ENCODE measurements around the gene CELA3A.
A peak's percentile ranks its signal among the peaks of the same experiment; 100 is the strongest.
"Not testable (repeated sequence)": the region's sequence is repeated elsewhere in the genome, so short reads cannot be mapped to it uniquely, and the experiment has no call there.

Gene CELA3A

DNA sequence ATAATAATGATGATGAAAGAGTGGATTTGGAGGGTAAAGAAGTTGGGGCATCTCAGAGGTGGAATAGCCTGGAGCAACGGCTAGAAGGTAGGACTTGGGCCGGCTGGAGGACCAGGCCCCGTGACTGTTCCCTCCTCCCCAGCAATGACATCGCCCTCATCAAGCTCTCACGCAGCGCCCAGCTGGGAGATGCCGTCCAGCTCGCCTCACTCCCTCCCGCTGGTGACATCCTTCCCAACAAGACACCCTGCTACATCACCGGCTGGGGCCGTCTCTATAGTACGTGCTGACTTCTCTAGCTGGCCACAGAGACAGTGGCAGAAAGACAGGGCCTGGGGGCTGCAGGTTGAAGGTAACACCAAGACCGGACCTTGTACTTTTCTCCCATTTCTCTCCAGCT, 5.3 kb downstream of the CELA3A start:
- not testable (repeated sequence) for H3K27me3 ChIP-seq (ENCODE audit: control insufficient read depth, insufficient read depth, low read length)

DNA sequence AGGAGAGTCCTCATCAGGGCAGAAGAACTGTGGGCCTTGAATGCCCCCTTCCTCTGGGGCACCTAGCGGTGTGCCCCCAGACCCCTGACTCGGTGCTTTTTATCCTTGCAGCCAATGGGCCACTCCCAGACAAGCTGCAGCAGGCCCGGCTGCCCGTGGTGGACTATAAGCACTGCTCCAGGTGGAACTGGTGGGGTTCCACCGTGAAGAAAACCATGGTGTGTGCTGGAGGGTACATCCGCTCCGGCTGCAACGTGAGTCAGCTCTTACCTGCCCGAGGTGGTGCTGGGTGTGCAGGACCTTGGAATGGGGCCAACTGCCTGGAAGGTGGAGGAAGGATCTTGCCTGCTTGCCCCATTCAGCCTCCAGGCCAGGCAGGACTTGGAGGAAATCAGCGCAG, 5.8 kb downstream of the CELA3A start:
- H3K27me3 ChIP-seq (ENCODE audit: control insufficient read depth, insufficient read depth, low read length); H3K9ac ChIP-seq (ENCODE audit: low read length); H3K4me1 ChIP-seq (ENCODE audit: control insufficient read depth, insufficient read depth, low read length); H3K4me3 ChIP-seq (ENCODE audit: low read length); H3K9me3 ChIP-seq (ENCODE audit: control insufficient read depth, low read length); H3K36me3 ChIP-seq (ENCODE audit: control insufficient read depth, insufficient read depth, low read length): not testable (repeated sequence)

More for the DNA sequence above, 5.3 kb downstream of the CELA3A start:
- not testable (repeated sequence) for H3K9me3 ChIP-seq (ENCODE audit: control insufficient read depth, low read length); H3K4me1 ChIP-seq (ENCODE audit: control insufficient read depth, insufficient read depth, low read length); H3K36me3 ChIP-seq (ENCODE audit: control insufficient read depth, insufficient read depth, low read length); H3K9ac ChIP-seq (ENCODE audit: low read length); H3K4me3 ChIP-seq (ENCODE audit: low read length)

DNA sequence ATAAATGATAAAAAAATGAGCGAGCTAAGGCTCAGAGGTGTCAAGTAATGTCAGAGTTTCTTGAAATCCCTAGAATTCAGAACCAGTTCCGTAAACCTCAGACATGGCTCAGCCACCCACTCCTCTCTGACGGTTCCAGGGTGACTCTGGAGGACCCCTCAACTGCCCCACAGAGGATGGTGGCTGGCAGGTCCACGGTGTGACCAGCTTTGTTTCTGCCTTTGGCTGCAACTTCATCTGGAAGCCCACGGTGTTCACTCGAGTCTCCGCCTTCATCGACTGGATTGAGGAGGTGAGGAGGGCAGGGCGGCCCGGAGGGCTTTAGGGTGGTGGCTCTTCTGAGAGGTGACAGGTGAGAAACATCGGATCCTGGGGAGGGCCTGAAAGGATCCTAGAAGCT, 8.1 kb downstream of the CELA3A start:
- H3K36me3 ChIP-seq (ENCODE audit: control insufficient read depth, insufficient read depth, low read length); H3K9ac ChIP-seq (ENCODE audit: low read length); H3K4me3 ChIP-seq (ENCODE audit: low read length); H3K4me1 ChIP-seq (ENCODE audit: control insufficient read depth, insufficient read depth, low read length); H3K27me3 ChIP-seq (ENCODE audit: control insufficient read depth, insufficient read depth, low read length); H3K9me3 ChIP-seq (ENCODE audit: control insufficient read depth, low read length): not testable (repeated sequence)

DNA sequence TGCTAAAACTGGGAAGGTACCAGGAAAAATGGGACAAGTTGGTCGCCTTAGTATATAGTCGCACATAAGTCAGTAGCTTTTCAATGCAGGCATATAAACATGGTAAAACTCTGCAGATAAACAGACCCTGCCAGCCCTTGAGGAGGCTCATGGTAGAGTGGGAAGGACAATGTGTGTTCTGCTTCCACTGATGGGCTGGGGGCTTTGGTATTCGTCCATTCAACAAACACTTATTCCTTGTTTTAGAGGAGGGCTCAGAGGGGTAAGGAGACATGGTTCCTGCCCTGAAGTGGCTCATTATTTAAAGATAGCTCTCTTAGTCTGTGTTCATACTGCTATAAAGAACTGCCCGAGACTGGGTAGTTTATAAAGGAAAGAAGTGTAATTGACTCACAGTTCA, 11.3 kb downstream of the CELA3A start:
- H3K27me3 ChIP-seq (ENCODE audit: control insufficient read depth, insufficient read depth, low read length); H3K9me3 ChIP-seq (ENCODE audit: control insufficient read depth, low read length); H3K9ac ChIP-seq (ENCODE audit: low read length); H3K36me3 ChIP-seq (ENCODE audit: control insufficient read depth, insufficient read depth, low read length); H3K4me3 ChIP-seq (ENCODE audit: low read length); H3K4me1 ChIP-seq (ENCODE audit: control insufficient read depth, insufficient read depth, low read length): not testable (repeated sequence)

DNA sequence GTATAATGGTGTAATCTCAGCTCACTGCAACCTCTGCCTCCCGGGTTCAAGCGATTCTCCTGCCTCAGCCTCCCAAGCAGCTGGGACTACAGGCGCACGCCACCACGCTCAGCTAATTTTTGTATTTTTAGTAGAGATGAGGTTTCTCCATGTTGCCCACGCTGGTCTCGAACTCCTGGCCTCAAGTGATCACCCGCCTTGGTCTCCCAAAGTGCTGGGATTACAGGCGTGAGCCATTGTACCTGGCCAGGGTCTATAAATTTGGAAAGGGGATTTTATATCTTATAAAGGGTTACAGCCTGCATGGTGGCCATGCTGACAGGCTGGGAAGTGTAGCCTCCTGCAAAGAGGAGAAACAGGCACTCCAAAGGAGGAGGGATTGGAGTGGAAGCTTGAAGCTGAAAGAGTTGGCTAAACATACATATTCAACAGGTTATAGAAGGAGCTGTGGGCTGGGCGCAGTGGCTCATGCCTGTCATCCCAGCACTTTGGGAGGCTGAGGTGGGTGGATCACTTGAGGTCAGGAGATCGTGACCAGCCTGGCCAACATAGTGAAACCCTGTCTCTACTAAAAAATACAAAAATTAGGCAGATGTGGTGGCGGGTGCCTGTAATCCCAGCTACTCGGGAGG, 13.2 kb downstream of the CELA3A start:
- not testable (repeated sequence) for H3K9me3 ChIP-seq (ENCODE audit: control insufficient read depth, low read length); H3K4me3 ChIP-seq (ENCODE audit: low read length); H3K4me1 ChIP-seq (ENCODE audit: control insufficient read depth, insufficient read depth, low read length); H3K27me3 ChIP-seq (ENCODE audit: control insufficient read depth, insufficient read depth, low read length); H3K36me3 ChIP-seq (ENCODE audit: control insufficient read depth, insufficient read depth, low read length); H3K9ac ChIP-seq (ENCODE audit: low read length)

DNA sequence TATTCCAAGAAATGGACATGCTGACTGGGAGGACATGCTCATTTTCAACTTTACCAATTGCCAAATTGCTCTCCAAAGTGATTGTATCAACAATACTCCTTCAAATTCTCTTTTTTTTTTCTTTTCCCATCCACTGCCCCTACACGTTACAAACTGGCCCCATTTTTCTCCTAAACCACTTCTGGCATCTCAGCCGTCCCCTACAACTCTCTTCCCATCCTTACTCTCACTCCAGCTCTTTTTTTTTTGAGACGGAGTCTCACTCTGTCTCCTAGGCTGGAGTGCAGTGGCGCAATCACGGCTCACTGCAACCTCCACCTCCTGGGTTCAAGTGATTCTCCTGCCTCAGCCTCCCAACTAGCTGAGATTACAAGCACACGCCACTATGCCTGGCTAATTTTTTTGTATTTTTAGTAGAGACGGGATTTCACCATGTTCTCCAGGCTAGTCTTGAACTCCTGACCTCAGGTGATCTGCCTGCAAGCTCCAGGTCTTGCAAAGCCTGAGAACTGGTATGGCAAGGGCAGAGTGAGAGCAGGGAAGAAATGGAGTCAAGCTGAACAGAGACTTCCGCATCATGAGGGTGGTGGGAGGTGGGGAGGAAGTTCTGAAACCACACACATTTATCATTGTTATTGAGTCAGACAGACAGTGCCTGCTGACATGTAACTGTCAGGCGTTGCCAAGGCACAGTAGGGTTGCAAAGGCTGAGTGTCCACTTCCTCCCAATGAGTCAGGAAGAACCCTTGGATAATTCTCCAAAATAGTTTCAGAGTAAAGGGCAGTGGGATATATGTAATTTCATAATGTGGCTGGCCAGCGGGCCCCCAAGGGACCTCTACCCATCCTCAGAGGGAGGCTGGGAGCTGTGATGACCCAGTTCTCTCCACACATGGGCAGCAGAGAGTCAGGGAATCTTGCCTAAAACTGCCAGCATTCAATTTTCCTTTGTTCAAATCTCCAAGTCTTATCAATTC, 17.4 kb downstream of the CELA3A start:
- Histone ChIP-seq H3K9ac (ENCODE audit: low read length) (no peak overlapping the region), H3K36me3 (ENCODE audit: control insufficient read depth, insufficient read depth, low read length) (no peaks in the 10 kb centered on the region), H3K4me1 (ENCODE audit: control insufficient read depth, insufficient read depth, low read length) (peaks cover 4% of the 10 kb centered on the region), H3K9me3 (ENCODE audit: control insufficient read depth, low read length) (no peaks in the 10 kb centered on the region), H3K27me3 (ENCODE audit: control insufficient read depth, insufficient read depth, low read length) (no peaks in the 10 kb centered on the region), H3K4me3 (ENCODE audit: low read length) (no peak overlapping the region)

DNA sequence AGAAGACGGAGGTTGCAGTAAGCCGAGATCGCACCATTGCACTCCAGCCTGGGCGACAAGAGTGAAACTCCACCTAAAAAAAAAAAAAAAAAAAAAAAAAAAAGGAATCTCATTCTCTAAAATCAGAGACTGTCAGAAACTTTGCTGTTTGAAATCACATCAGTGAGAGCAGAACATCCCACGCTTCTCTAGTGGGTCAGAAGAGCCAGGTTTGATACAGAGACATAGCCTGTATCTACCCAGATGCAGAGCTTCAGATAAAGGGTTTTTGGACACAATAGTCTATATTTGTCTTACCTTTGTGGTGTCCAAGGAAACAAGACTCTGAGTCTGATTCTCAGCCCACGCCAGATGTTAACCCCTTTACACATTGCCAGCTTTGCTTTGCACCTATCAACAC, 19.6 kb downstream of the CELA3A start:
- Histone ChIP-seq H3K4me1 (ENCODE audit: control insufficient read depth, insufficient read depth, low read length) (peaks cover 4% of the 10 kb centered on the region), H3K36me3 (ENCODE audit: control insufficient read depth, insufficient read depth, low read length) (no peaks in the 10 kb centered on the region), H3K9ac (ENCODE audit: low read length) (no peak overlapping the region), H3K27me3 (ENCODE audit: control insufficient read depth, insufficient read depth, low read length) (no peaks in the 10 kb centered on the region), H3K9me3 (ENCODE audit: control insufficient read depth, low read length) (no peaks in the 10 kb centered on the region), H3K4me3 (ENCODE audit: low read length) (no peak overlapping the region)

DNA sequence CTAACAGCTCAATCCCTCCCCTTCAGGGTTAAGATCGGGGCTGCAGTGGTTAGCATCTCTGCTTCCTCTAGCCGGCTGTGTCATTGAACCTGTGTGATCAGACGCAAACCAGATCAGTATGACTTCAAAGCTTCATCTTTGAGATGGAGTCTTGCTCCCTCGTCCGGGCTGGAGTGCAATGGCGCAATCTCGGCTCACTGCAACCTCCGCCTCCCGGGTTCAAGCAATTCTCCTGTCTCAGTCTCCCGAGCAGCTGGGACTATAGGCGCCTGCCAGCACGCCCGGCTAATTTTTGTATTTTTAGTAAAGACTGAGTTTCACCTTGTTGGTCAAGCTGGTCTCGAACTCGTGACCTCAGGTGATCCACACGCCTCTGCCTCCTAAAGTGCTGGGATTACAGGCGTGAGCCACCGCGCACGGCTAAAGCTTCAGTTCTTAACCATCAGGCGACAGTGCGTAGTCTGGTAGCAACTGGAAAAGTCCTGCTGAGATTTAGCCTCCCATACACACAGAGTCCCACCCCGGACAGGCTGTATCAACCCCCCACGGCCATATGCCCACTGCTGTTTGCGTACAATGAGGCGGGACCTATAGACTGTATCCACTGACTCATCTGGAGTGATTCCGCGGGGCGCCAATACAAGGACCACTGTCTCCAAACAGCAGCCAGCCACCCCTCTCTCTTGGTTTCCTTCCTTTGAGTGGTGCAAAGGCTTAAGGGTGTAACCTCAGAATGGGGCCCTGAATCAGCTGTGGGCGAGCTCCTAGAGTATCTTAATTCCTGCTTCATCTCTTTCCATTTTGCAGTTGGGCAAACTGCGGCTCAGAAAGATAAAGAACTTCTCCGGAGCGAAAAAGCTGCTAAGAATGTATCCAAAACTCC, 23.3 kb downstream of the CELA3A start:
- H3K27me3 ChIP-seq (ENCODE audit: control insufficient read depth, insufficient read depth, low read length), result no peaks in the 10 kb centered on the region
- no peaks in the 10 kb centered on the region for H3K9me3 ChIP-seq (ENCODE audit: control insufficient read depth, low read length)
- no peaks in the 10 kb centered on the region for H3K4me1 ChIP-seq (ENCODE audit: control insufficient read depth, insufficient read depth, low read length)
- H3K36me3 ChIP-seq (ENCODE audit: control insufficient read depth, insufficient read depth, low read length), result no peaks in the 10 kb centered on the region
- peak overlapping the region; percentile 98 for H3K9ac ChIP-seq (ENCODE audit: low read length)
- peak overlapping the region; percentile 64 for H3K4me3 ChIP-seq (ENCODE audit: low read length)

DNA sequence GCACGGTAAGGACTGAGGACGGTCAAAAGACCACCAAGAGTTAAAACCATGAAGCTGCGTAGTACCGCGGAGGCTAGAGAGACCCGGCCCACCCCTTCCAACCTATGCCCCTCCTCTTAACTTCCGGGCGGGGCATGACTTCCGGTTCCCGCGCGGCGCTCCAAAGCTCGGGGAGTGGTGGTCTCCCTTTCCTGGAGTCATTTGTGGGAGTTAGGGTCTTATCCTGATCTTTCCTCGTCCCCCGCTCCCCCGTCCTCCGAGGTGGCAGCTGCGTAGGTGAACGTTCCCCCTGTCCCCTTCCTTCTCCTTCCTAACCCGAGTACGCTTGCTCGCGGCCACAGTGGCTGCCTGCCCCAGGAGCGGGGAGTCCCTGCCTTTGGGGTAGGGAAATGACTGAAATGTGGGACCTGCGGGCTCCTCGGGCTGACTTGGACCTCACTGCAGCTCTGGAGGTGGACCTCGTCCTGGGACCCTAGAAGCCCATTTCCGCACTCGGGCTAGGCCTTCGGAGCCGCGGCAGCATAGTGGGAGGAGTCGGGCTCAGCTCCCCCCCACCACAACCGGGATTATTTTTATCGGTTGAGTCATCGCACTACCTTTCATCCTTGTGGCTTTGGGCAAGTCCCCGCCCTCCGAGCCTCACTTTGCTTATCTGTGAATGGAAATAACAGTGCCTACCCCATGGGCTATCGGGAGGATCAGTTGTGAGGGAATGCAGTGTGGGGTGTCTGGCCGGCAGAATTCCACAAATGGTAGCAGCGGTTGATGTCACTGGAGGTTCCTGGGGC, 24.1 kb downstream of the CELA3A start:
- Histone ChIP-seq H3K27me3 (ENCODE audit: control insufficient read depth, insufficient read depth, low read length) (no peaks in the 10 kb centered on the region), H3K4me3 (ENCODE audit: low read length) (peak overlapping the region; percentile 64), H3K4me1 (ENCODE audit: control insufficient read depth, insufficient read depth, low read length) (no peaks in the 10 kb centered on the region), H3K9me3 (ENCODE audit: control insufficient read depth, low read length) (no peaks in the 10 kb centered on the region), H3K36me3 (ENCODE audit: control insufficient read depth, insufficient read depth, low read length) (no peaks in the 10 kb centered on the region), H3K9ac (ENCODE audit: low read length) (peak overlapping the region; percentile 98)

DNA sequence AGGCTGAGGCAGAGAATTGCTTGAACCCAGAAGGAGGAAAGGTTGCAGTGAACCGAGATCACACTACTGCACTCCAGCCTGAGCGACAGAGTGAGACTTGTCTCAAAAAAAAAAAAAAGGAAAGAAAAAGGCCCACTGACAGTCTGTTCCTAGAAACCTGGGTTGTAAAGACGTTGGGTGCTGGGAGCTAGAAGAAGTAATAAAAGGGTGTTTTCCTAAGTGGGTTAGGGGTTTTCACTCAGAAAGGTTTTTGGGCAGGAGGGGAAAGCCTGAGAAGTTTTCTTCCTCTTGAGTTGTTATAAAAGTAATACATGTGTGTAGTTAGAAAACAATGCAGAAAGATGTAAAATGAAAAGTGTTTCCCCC, 25.4 kb downstream of the CELA3A start:
- no peaks in the 10 kb centered on the region for H3K27me3 ChIP-seq (ENCODE audit: control insufficient read depth, insufficient read depth, low read length)
- H3K9me3 ChIP-seq (ENCODE audit: control insufficient read depth, low read length), result no peaks in the 10 kb centered on the region
- H3K9ac ChIP-seq (ENCODE audit: low read length), result no peak overlapping the region
- peaks cover 9% of the 10 kb centered on the region for H3K4me1 ChIP-seq (ENCODE audit: control insufficient read depth, insufficient read depth, low read length)
- H3K36me3 ChIP-seq (ENCODE audit: control insufficient read depth, insufficient read depth, low read length), result no peaks in the 10 kb centered on the region
- no peak overlapping the region for H3K4me3 ChIP-seq (ENCODE audit: low read length)

DNA sequence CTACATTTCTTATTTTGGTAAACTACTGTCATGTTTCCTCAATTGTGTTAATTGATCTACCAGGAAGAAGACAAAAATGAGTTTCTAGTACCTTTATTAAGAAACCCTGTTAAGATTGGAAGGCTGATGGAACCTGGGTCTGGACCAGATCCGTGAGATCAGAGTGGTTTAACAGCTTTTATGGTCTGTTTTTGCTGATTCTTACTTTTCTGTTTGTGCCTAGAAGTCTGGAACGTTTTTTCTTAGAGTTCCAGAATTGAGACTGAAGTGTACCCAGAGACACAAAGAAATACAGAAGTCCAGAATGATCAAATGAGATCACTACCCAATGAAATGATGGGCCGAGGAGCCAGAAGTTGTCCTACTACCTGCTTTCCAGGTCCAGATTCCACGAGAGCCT, 28.6 kb downstream of the CELA3A start:
- no peaks in the 10 kb centered on the region for H3K36me3 ChIP-seq (ENCODE audit: control insufficient read depth, insufficient read depth, low read length)
- peaks cover 10% of the 10 kb centered on the region for H3K4me1 ChIP-seq (ENCODE audit: control insufficient read depth, insufficient read depth, low read length)
- H3K9me3 ChIP-seq (ENCODE audit: control insufficient read depth, low read length), result no peaks in the 10 kb centered on the region
- no peak overlapping the region for H3K4me3 ChIP-seq (ENCODE audit: low read length)
- no peak overlapping the region for H3K9ac ChIP-seq (ENCODE audit: low read length)
- H3K27me3 ChIP-seq (ENCODE audit: control insufficient read depth, insufficient read depth, low read length), result no peaks in the 10 kb centered on the region
